Measurements from ENCODE around the gene OR51L1. TPM values are rescaled to one million over a fixed set of nuclear protein-coding genes. Genes with fewer than 3 reads are reported as not detected.

Gene OR51L1
- total RNA-seq, 2 donors from 2014 or later, result not detected

- H3K27me3 ChIP-seq (ENCODE audit: control insufficient read depth, insufficient read depth, low read length, poor library complexity, severe bottlenecking), result no peaks in the 10 kb centered on the region
- H3K9me3 Mint-ChIP-seq, result no peaks in the 10 kb centered on the region
- H3K9me3 ChIP-seq (ENCODE audit: control insufficient read depth, low read length), result no peaks in the 10 kb centered on the region
- H3K27ac Mint-ChIP-seq, result no peak overlapping the region
- no peak overlapping the region for H3K4me3 ChIP-seq (ENCODE audit: low read length)
- no peak for DNase-seq
- no peak overlapping the region for H3K9ac ChIP-seq (ENCODE audit: extremely low read depth, low read length, poor library complexity, severe bottlenecking)
- H3K27ac ChIP-seq (ENCODE audit: low read depth, low read length), result no peak overlapping the region
- H3K27me3 Mint-ChIP-seq (ENCODE audit: insufficient read depth), result peaks cover 38% of the 10 kb centered on the region
- H3K36me3 ChIP-seq (ENCODE audit: control insufficient read depth, insufficient read depth, low read length), result no peaks in the 10 kb centered on the region
- H3K4me3 Mint-ChIP-seq, result no peak overlapping the region
- TF ChIP-seq CTCF (conservative IDR thresholded peaks at IDR 0.05), result no peak
- H3K4me1 ChIP-seq (ENCODE audit: control insufficient read depth, insufficient read depth, low read length), result no peaks in the 10 kb centered on the region
- peaks cover 6% of the 10 kb centered on the region for H3K4me1 Mint-ChIP-seq
- 90 to 98% methylated on average over 5 to 8 of the region's 8 CpGs for WGBS, 2 experiments (ENCODE audit: insufficient coverage in 1 of 2, insufficient read length in 1 of 2)
- H3K36me3 Mint-ChIP-seq (ENCODE audit: low read depth), result no peaks in the 10 kb centered on the region
These were observed 16.6 kb downstream of the OR51L1 start for GRCh38 chr11:5011254-5011653.

GRCh38 chr11:5013012-5013411 is 18.4 kb downstream of the OR51L1 start:
- no peak overlapping the region for H3K27ac Mint-ChIP-seq
- peaks cover 6% of the 10 kb centered on the region for H3K4me1 Mint-ChIP-seq
- no peaks in the 10 kb centered on the region for H3K4me1 ChIP-seq (ENCODE audit: control insufficient read depth, insufficient read depth, low read length)
- H3K36me3 Mint-ChIP-seq (ENCODE audit: low read depth), result no peaks in the 10 kb centered on the region
- DNase-seq, result no peak
- peaks cover 47% of the 10 kb centered on the region for H3K27me3 Mint-ChIP-seq (ENCODE audit: insufficient read depth)
- no peak overlapping the region for H3K9ac ChIP-seq (ENCODE audit: extremely low read depth, low read length, poor library complexity, severe bottlenecking)
- 88% methylated on average over 1 of the region's 1 CpG; no CpG with 5 or more reads in 1 of the 2 experiments for WGBS, 2 experiments (ENCODE audit: insufficient coverage in 1 of 2, insufficient read length in 1 of 2)
- H3K4me3 Mint-ChIP-seq, result no peak overlapping the region
- H3K27ac ChIP-seq (ENCODE audit: low read depth, low read length), result no peak overlapping the region
- H3K9me3 ChIP-seq (ENCODE audit: control insufficient read depth, low read length), result no peaks in the 10 kb centered on the region
- H3K9me3 Mint-ChIP-seq, result no peaks in the 10 kb centered on the region
- no peaks in the 10 kb centered on the region for H3K27me3 ChIP-seq (ENCODE audit: control insufficient read depth, insufficient read depth, low read length, poor library complexity, severe bottlenecking)
- H3K36me3 ChIP-seq (ENCODE audit: control insufficient read depth, insufficient read depth, low read length), result no peaks in the 10 kb centered on the region
- no peak overlapping the region for H3K4me3 ChIP-seq (ENCODE audit: low read length)
- no peak for TF ChIP-seq CTCF (conservative IDR thresholded peaks at IDR 0.05)

GRCh38 chr11:5021996-5022395 is 27.3 kb downstream of the OR51L1 start:
- Histone ChIP-seq H3K4me3 (ENCODE audit: low read length) (no peak overlapping the region), H3K27me3 (ENCODE audit: control insufficient read depth, insufficient read depth, low read length, poor library complexity, severe bottlenecking) (no peaks in the 10 kb centered on the region), H3K4me1 (ENCODE audit: control insufficient read depth, insufficient read depth, low read length) (no peaks in the 10 kb centered on the region), H3K9ac (ENCODE audit: extremely low read depth, low read length, poor library complexity, severe bottlenecking) (no peak overlapping the region), H3K27ac (ENCODE audit: low read depth, low read length) (no peak overlapping the region), H3K36me3 (ENCODE audit: control insufficient read depth, insufficient read depth, low read length) (no peaks in the 10 kb centered on the region), H3K9me3 (ENCODE audit: control insufficient read depth, low read length) (peaks cover 5% of the 10 kb centered on the region)
- no peak for DNase-seq
- H3K9me3 Mint-ChIP-seq, result peaks cover 14% of the 10 kb centered on the region
- WGBS, 2 experiments (ENCODE audit: insufficient coverage in 1 of 2, insufficient read length in 1 of 2), result 94 to 100% methylated on average over 2 of the region's 2 CpGs
- H3K27ac Mint-ChIP-seq, result no peak overlapping the region
- peaks cover 4% of the 10 kb centered on the region for H3K27me3 Mint-ChIP-seq (ENCODE audit: insufficient read depth)
- TF ChIP-seq CTCF (conservative IDR thresholded peaks at IDR 0.05), result no peak
- H3K4me3 Mint-ChIP-seq, result no peak overlapping the region
- no peaks in the 10 kb centered on the region for H3K36me3 Mint-ChIP-seq (ENCODE audit: low read depth)
- H3K4me1 Mint-ChIP-seq, result peaks cover 3% of the 10 kb centered on the region
